NCI-H2107 treated with DMSO at 0.1 percent for 48 hours (cell line): ENCODE data around the gene EIF4H.
A peak's percentile ranks its signal among the peaks of the same experiment; 100 is the strongest.
"Not testable (repeated sequence)": the region's sequence is repeated elsewhere in the genome, so short reads cannot be mapped to it uniquely, and the experiment has no call there.

ENCODE experiments used
- DNase-seq: peaks from one replicate; lab custom pipeline; 2025; ENCODE audit not compliant: unreplicated experiment; lab: John Stamatoyannopoulos, UW

The EIF4H gene

GRCh38 chr7:74197449-74198124, 23.4 kb downstream of the EIF4H start:
- DNase-seq: no peak

- DNase-seq: no peak
Observed at GRCh38 chr7:74199551-74200355, 25.6 kb downstream of the EIF4H start.

GRCh38 chr7:74202841-74203556, 28.8 kb downstream of the EIF4H start:
- peak; percentile 64 for DNase-seq

- DNase-seq: no peak
Observed at GRCh38 chr7:74203956-74204618, 29.9 kb downstream of the EIF4H start.

GRCh38 chr7:74206052-74206451, 31.9 kb downstream of the EIF4H start:
- DNase-seq: not testable (repeated sequence)

- DNase-seq: peak; percentile 41
Observed at GRCh38 chr7:74206589-74207120, 32.5 kb downstream of the EIF4H start.

GRCh38 chr7:74207586-74207985, 33.4 kb downstream of the EIF4H start:
- no peak for DNase-seq

- not testable (repeated sequence) for DNase-seq
Observed at GRCh38 chr7:74208241-74208640, 34.1 kb downstream of the EIF4H start.

GRCh38 chr7:74212661-74213060, 38.5 kb downstream of the EIF4H start:
- no peak for DNase-seq

- DNase-seq: no peak
Observed at GRCh38 chr7:74214816-74215630, 40.9 kb downstream of the EIF4H start.

- no peak for DNase-seq
Observed at GRCh38 chr7:74215921-74216320, 41.8 kb downstream of the EIF4H start.

GRCh38 chr7:74216361-74216761, 42.2 kb downstream of the EIF4H start:
- DNase-seq: no peak

- no peak for DNase-seq
Observed at GRCh38 chr7:74217455-74218342, 43.5 kb downstream of the EIF4H start.

- no peak for DNase-seq
Observed at GRCh38 chr7:74218343-74218698, 44.2 kb downstream of the EIF4H start.

GRCh38 chr7:74219416-74219815, 45.3 kb downstream of the EIF4H start:
- no peak for DNase-seq

GRCh38 chr7:74220229-74220628, 46.1 kb downstream of the EIF4H start:
- no peak for DNase-seq

- no peak for DNase-seq
Observed at GRCh38 chr7:74221713-74222112, 47.6 kb downstream of the EIF4H start.

GRCh38 chr7:74222851-74223710, 48.9 kb downstream of the EIF4H start:
- DNase-seq: peak; percentile 65
